KMS-11 (cell line): ENCODE data around the gene PSMA7.
"Not testable (repeated sequence)": the region's sequence is repeated elsewhere in the genome, so short reads cannot be mapped to it uniquely, and the experiment has no call there.

Experiments used
- H2AFZ ChIP-seq: fragments of 200-600 bp; sonication (generic); 2 replicates; pipeline ENCODE4 v1.6.1; 2016; ENCODE audit warnings: antibody characterized with exemption, mixed run types, low read depth
- H3K27ac ChIP-seq: fragments of 200-600 bp; sonication (generic); 2 replicates; pipeline ENCODE4 v1.6.1; 2016; ENCODE audit warnings: mild to moderate bottlenecking, mixed run types
- H3K27me3 ChIP-seq: fragments of 200-600 bp; sonication (generic); 2 replicates; pipeline ENCODE4 v1.6.1; 2017; ENCODE audit warnings: mild to moderate bottlenecking, low read depth, mixed run types, moderate library complexity; ENCODE audit not compliant: insufficient read depth
- H3K36me3 ChIP-seq: fragments of 200-600 bp; sonication (generic); 2 replicates; pipeline ENCODE4 v1.6.1; 2017; ENCODE audit warnings: mild to moderate bottlenecking, mixed run types; ENCODE audit not compliant: insufficient read depth
- H3K4me1 ChIP-seq: fragments of 200-600 bp; sonication (generic); 2 replicates; pipeline ENCODE4 v1.6.1; 2016; ENCODE audit warnings: mild to moderate bottlenecking, low read depth, mixed run types; ENCODE audit not compliant: poor library complexity, severe bottlenecking
- H3K4me2 ChIP-seq: fragments of 200-600 bp; sonication (generic); 2 replicates; pipeline ENCODE4 v1.7.0; 2016; ENCODE audit warnings: mild to moderate bottlenecking, mixed run types
- H3K4me3 ChIP-seq: fragments of 200-600 bp; sonication (generic); IDR thresholded peaks from 2 replicates; pipeline ENCODE4 v1.6.1; 2017; ENCODE audit warnings: low read depth, low read length, mixed read lengths; ENCODE audit not compliant: insufficient read depth
- H3K79me2 ChIP-seq: fragments of 200-600 bp; sonication (generic); 2 replicates; pipeline ENCODE4 v1.6.1; 2016; ENCODE audit warnings: low read depth, mixed run types; ENCODE audit not compliant: insufficient read depth
- H3K9ac ChIP-seq: fragments of 200-600 bp; sonication (generic); 2 replicates; pipeline ENCODE4 v1.6.1; 2016; ENCODE audit warnings: mild to moderate bottlenecking, mixed run types
- H4K20me1 ChIP-seq: fragments of 200-600 bp; sonication (generic); 2 replicates; pipeline ENCODE4 v1.6.1; 2016; ENCODE audit warnings: mild to moderate bottlenecking, mixed run types; ENCODE audit not compliant: insufficient read depth
- TF ChIP-seq, protein P1 (sequence below): fragments of 200-600 bp; sonication (generic); conservative IDR thresholded peaks from 2 replicates; pipeline ENCODE4 v1.6.1; 2017; ENCODE audit warnings: low read depth, mild to moderate bottlenecking, antibody characterized with exemption, low read length, moderate library complexity, mixed read lengths

PSMA7 gene

DNA sequence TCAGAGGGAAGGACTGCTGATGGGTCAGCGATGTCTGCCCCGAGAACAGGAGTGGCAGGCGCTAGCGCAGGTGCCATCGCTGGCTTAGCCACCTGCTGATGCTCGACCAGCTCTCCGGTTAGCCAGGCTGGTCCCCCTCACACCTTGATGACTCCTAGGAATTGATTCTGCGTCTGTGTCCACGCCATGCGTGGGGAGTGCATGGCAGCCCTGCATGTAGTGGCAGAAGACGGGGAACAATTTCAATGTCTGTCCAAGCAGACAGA is 7.0 kb upstream of the PSMA7 start:
- H2AFZ ChIP-seq = no peak overlapping the region
- no peaks in the 10 kb centered on the region for H4K20me1 ChIP-seq
- H3K4me1 ChIP-seq = no peaks in the 10 kb centered on the region
- H3K4me3 ChIP-seq = no peak overlapping the region
- H3K27ac ChIP-seq = no peak overlapping the region
- peaks cover 55% of the 10 kb centered on the region for H3K79me2 ChIP-seq
- no peak overlapping the region for H3K4me2 ChIP-seq
- no peaks in the 10 kb centered on the region for H3K27me3 ChIP-seq
- no peaks in the 10 kb centered on the region for H3K36me3 ChIP-seq
- H3K9ac ChIP-seq = no peak overlapping the region
- TF ChIP-seq, protein P1, sequence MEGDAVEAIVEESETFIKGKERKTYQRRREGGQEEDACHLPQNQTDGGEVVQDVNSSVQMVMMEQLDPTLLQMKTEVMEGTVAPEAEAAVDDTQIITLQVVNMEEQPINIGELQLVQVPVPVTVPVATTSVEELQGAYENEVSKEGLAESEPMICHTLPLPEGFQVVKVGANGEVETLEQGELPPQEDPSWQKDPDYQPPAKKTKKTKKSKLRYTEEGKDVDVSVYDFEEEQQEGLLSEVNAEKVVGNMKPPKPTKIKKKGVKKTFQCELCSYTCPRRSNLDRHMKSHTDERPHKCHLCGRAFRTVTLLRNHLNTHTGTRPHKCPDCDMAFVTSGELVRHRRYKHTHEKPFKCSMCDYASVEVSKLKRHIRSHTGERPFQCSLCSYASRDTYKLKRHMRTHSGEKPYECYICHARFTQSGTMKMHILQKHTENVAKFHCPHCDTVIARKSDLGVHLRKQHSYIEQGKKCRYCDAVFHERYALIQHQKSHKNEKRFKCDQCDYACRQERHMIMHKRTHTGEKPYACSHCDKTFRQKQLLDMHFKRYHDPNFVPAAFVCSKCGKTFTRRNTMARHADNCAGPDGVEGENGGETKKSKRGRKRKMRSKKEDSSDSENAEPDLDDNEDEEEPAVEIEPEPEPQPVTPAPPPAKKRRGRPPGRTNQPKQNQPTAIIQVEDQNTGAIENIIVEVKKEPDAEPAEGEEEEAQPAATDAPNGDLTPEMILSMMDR = no peak

- no peak overlapping the region for H2AFZ ChIP-seq
- H3K4me2 ChIP-seq = no peak overlapping the region
- TF ChIP-seq, protein P1 = no peak
- no peaks in the 10 kb centered on the region for H4K20me1 ChIP-seq
- no peak overlapping the region for H3K9ac ChIP-seq
- H3K36me3 ChIP-seq = no peaks in the 10 kb centered on the region
- H3K4me1 ChIP-seq = peaks cover 5% of the 10 kb centered on the region
- H3K79me2 ChIP-seq = peaks cover 58% of the 10 kb centered on the region
- H3K27ac ChIP-seq = no peak overlapping the region
- H3K27me3 ChIP-seq = no peaks in the 10 kb centered on the region
- no peak overlapping the region for H3K4me3 ChIP-seq
Measured at GRCh38 chr20:62149532-62150309, 6.5 kb upstream of the PSMA7 start.

DNA sequence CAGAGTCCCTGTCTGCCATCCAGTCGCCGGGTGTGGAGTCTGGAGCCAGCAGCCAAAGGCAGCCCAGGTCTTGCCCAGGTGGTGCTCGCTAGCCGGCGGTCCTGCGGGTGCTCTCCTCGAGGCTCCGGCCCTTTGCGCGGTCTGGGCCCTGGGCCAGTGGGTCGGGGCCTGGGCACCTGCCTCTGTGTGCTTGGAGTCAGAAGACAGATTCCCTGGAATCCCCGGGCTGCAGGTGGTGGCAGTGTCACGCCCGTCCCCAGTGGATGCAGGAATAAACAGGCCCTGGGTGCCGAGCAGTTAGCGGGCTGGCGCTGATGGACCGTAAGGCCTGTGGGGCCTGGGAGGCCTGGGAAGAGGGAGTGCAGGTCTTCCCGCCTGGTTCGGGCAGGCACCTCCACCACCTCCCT is 5.7 kb upstream of the PSMA7 start:
- TF ChIP-seq, protein P1 = no peak
- Histone ChIP-seq H3K27me3 (no peaks in the 10 kb centered on the region), H3K36me3 (no peaks in the 10 kb centered on the region), H4K20me1 (no peaks in the 10 kb centered on the region), H3K79me2 (peaks cover 55% of the 10 kb centered on the region), H3K27ac (no peak overlapping the region), H3K4me3 (no peak overlapping the region), H3K4me1 (peaks cover 8% of the 10 kb centered on the region), H2AFZ (no peak overlapping the region), H3K4me2 (no peak overlapping the region), H3K9ac (no peak overlapping the region)

GRCh38 chr20:62148383-62148782 is 5.2 kb upstream of the PSMA7 start:
- H3K4me2 ChIP-seq, H3K4me1 ChIP-seq, H3K36me3 ChIP-seq, H2AFZ ChIP-seq, H4K20me1 ChIP-seq, H3K9ac ChIP-seq, H3K27ac ChIP-seq, H3K4me3 ChIP-seq, H3K27me3 ChIP-seq: not testable (repeated sequence)
- peaks cover 55% of the 10 kb centered on the region for H3K79me2 ChIP-seq

DNA sequence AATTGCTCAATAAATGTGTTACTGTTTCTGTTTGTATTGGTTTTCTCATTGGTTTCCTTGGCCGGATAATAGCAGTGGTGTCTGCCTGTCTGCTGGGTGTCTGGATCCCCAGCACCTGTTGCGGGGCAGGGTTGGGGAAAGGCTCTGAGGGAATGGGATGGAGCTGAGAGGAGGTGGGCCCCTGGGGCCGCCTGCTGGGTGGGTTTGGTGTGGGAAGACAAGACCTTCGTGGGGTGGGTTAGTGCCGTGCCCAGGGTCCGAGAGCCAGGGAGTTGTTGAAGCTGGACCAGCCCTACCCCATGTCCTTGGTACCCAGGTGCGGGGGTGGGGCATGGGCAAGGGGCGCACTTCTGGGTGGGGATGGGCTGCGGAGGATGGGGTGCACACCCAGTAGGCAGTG is 4.3 kb upstream of the PSMA7 start:
- H3K9ac ChIP-seq = no peak overlapping the region
- no peaks in the 10 kb centered on the region for H4K20me1 ChIP-seq

More for the DNA sequence above, 4.3 kb upstream of the PSMA7 start:
- Histone ChIP-seq H3K4me2 (no peak overlapping the region), H3K27ac (no peak overlapping the region), H2AFZ (no peak overlapping the region), H3K4me3 (no peak overlapping the region), H3K27me3 (no peaks in the 10 kb centered on the region), H3K36me3 (no peaks in the 10 kb centered on the region), H3K79me2 (peaks cover 57% of the 10 kb centered on the region), H3K4me1 (peaks cover 8% of the 10 kb centered on the region)
- TF ChIP-seq, protein P1 = no peak
